C4-2B (cell line): ENCODE measurements around the gene LORICRIN.

Experiments
- H3K27ac ChIP-seq: fragments of 450-650 bp; 2 replicates; pipeline ENCODE4 v1.5.1; 2017
- ZFX ChIP-seq: fragments of 450-650 bp; IDR thresholded peaks from 2 replicates; pipeline ENCODE4 v1.6.1; 2017
- TF ChIP-seq, protein P1 (sequence below): fragments of 450-650 bp; conservative IDR thresholded peaks from 2 replicates; pipeline ENCODE4 v1.5.1; 2017; ENCODE audit warnings: mild to moderate bottlenecking

The LORICRIN gene

DNA sequence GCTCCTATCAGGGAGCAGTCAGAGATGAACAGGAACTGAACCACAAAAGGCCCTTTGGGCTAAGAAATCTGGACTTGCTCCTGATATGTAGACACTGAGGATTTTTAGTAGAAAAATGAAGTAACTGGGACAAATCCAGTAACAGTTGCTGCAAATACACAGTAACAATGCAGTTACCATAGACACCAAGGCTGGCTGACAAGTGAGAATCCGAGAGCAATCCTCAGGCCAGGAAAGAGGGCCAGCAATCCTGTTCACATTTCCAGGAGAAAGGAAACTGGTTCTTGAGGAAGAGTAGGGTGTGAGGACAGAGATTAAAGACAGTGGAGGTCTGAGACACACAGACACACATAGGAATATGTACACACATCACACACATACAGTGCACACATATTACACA lies 9.3 kb upstream of the LORICRIN start:
- no peak overlapping the region; the same call in 1 of the 2 replicates for H3K27ac ChIP-seq
- TF ChIP-seq, protein P1, sequence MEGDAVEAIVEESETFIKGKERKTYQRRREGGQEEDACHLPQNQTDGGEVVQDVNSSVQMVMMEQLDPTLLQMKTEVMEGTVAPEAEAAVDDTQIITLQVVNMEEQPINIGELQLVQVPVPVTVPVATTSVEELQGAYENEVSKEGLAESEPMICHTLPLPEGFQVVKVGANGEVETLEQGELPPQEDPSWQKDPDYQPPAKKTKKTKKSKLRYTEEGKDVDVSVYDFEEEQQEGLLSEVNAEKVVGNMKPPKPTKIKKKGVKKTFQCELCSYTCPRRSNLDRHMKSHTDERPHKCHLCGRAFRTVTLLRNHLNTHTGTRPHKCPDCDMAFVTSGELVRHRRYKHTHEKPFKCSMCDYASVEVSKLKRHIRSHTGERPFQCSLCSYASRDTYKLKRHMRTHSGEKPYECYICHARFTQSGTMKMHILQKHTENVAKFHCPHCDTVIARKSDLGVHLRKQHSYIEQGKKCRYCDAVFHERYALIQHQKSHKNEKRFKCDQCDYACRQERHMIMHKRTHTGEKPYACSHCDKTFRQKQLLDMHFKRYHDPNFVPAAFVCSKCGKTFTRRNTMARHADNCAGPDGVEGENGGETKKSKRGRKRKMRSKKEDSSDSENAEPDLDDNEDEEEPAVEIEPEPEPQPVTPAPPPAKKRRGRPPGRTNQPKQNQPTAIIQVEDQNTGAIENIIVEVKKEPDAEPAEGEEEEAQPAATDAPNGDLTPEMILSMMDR, result no peak
- no peak for TF ChIP-seq ZFX

DNA sequence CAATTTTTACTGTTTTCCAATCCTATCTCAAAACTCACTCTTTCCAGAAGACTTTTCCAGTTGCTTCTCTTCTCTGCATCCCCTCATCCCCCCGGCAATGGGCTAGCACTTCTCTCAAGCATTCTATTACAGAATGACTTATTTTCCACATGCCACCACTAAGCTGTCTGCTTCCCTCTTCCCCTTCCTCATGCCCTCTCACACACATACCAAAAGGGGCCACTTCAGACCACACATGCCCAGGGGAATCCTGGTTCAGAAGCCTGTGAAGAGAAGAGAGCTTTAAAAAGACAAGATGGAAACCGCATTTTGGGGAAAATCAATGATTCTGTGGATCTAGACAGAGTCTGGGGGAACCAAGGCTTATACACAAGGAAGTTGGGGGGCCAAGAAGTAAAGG lies 8.4 kb upstream of the LORICRIN start:
- H3K27ac ChIP-seq, result no peak overlapping the region
- TF ChIP-seq ZFX, result no peak
- TF ChIP-seq, protein P1, result no peak

DNA sequence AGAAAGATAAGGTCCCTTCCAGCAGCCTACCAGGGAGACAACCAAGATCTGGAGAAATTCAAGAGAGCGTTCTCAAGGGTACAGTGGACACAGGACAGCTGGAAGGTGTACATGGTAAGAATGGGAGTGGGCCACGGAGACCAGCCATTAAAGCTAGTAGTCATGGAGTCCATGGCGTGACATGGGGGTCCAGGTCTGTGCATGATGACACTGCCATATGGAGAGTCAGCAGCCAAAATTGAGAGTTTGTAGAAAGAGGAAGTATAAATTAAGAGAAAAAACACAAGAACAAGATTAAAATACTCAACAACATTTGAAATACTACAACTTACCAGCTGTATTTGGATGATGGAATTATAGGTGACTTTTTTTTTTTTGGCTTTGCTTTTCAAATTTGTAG lies 7.9 kb upstream of the LORICRIN start:
- no peak for TF ChIP-seq ZFX
- TF ChIP-seq, protein P1, result no peak
- H3K27ac ChIP-seq, result no peak overlapping the region

DNA sequence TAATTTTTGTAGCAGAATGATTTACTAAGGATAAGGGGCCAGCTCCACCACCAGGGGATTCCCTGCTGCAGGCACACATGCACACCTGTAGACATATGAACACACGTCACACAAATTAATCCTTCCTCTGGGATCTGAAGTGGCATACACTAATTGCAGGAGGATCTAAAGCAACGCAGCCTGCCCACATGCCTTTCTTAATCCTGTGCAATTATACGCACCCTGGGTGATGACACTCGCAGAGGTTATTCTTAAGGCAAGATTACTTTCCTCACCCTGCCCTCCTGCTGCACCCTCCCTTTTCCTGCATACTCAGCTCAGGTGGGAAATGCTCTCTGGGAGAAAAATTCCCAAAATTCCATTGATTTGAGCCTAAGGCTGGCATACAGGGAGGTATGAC lies 7.5 kb upstream of the LORICRIN start:
- H3K27ac ChIP-seq, result no peak overlapping the region
- no peak for TF ChIP-seq ZFX
- TF ChIP-seq, protein P1, result no peak

DNA sequence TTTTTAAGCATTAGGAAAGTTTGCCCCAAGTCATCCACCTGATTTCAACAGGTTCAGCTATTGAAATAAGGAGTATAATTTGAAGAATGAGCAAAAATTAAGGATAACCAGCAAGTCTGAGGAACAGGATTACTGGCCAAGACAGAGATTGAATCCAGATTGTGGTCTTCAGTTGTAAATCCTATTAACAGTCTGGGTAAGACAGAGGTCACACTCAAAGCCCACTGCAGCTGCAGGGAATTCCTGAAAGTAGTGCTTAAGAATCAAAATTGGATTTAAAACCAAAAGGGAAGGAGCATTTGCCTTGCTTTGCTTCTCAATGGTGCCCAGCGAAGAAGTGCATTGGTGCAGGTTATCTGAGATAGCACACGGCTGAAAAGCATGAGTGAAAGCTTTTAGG lies 6.4 kb upstream of the LORICRIN start:
- TF ChIP-seq, protein P1, result no peak
- TF ChIP-seq ZFX, result no peak
- H3K27ac ChIP-seq, result no peak overlapping the region

DNA sequence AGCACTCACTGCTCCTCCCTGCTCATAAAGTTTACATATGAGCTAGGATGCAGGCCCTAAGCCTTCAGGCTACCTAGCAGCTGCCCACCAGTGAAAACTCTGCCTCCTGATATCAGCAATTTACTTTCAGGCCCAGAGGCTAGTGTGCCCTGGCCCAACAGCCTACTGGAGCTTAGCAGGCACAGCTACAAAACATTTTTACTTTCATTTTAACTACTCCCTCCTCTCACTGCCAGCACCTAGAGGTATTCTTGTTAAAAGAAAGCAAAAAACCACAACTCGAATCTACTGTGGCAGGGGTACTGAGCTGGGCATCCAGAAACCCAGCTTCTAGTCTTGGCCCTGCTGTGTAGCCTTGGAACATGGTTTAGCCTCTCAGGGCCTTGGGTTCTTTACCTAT lies 5.8 kb upstream of the LORICRIN start:
- TF ChIP-seq, protein P1, result no peak
- TF ChIP-seq ZFX, result no peak
- H3K27ac ChIP-seq, result no peak overlapping the region

DNA sequence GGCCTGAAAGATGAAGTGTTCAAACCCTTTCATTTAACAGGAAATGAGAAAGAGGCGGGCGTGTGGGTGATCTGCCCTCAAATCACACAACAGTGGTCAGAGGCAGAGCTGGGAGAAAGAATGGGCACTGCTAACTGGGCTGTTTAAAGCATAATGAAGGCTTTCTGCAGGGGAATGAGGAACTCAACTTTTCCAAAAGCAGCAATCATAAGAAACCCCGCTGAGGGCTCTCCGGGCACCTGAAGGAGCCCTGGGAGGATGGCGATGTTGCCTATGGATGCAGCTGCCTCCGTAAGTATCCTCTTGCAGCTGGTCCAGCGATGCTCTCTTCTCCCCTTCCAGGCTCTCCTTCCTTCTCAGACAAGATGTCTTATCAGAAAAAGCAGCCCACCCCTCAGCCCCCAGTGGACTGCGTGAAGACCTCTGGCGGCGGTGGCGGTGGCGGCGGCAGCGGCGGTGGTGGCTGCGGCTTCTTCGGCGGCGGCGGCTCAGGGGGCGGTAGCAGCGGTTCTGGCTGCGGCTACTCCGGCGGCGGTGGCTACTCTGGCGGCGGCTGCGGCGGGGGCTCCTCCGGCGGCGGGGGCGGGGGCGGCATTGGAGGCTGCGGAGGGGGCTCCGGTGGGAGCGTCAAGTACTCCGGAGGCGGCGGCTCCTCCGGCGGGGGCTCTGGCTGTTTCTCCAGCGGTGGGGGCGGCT lies 1.2 kb downstream of the LORICRIN start:
- TF ChIP-seq ZFX, result no peak
- TF ChIP-seq, protein P1, result no peak
- no peak overlapping the region for H3K27ac ChIP-seq
